K562 (cell line): ENCODE measurements around the gene EEF1A2. TPM values are rescaled to one million over a fixed set of nuclear protein-coding genes. Genes with fewer than 3 reads are reported as not detected.

Experiments used
- ATAC-seq: fragments of 200-7000 bp; cut with Tn5 transposase; 3 replicates; pipeline ENCODE4 v1.9.1; 2020; ENCODE audit warnings: moderate library complexity
- BruUV-seq: library from RNA; stranded (reverse); fragments of 400-500 nt; replicated peaks from 2 replicates; lab custom pipeline; 2021; lab: Mats Ljungman, UMichigan
- CTCF ChIA-PET: fragments of 300-600 bp; formaldehyde crosslinking; extraction: SDS; loops from one replicate; lab custom pipeline; 2021; ENCODE audit warnings: low intra/inter-chr PET ratio; lab: Yijun Ruan, JAX
- POLR2A ChIA-PET: fragments of 300-600, 350-650 bp; sonication (Branson Sonifier 250); formaldehyde crosslinking; extraction: SDS; loops from one replicate; lab custom pipeline; 2021; ENCODE audit warnings: antibody characterized with exemption, inconsistent platforms; lab: Yijun Ruan, JAX
- DNase-seq, 4 experiments: peaks; one replicate each; pipeline versions ENCODE4 v3.0.0 to v3.0.0-alpha.2; 2011 to 2018; ENCODE audit warnings: low spot score in 3 of 4, mixed read lengths in 3 of 4; ENCODE audit errors: extremely low read depth in 1 of 4
- FAIRE-seq: peaks from 2 replicates; lab custom pipeline; 2011; peaks lifted over from hg19 to GRCh38; lab: Jason Lieb, UNC
- H2AFZ ChIP-seq: 2 replicates; pipeline ENCODE4 v1.6.0; 2011; ENCODE audit warnings: low read depth, low read length, control low read depth, inconsistent platforms
- H3K27ac ChIP-seq: fragments of 200-600 bp; 3 replicates; pipeline ENCODE4 v1.8.0; 2011; ENCODE audit warnings: low read depth, mild to moderate bottlenecking, control low read depth, inconsistent platforms, low read length, moderate library complexity, mixed read lengths; ENCODE audit errors: extremely low read depth
- H3K27me3 ChIP-seq, 2 experiments: fragments of 300-600 bp in 1 of 2; 2 replicates in 1 of 2; 3 replicates in 1 of 2; pipeline versions ENCODE4 v1.6.0 to v1.8.0; 2011; ENCODE audit warnings: inconsistent platforms in 2 of 2, low read length in 2 of 2, mild to moderate bottlenecking in 1 of 2, mixed read lengths in 1 of 2, moderate library complexity in 1 of 2; ENCODE audit not compliant: control insufficient read depth in 2 of 2, insufficient read depth in 2 of 2
- H3K36me3 ChIP-seq: fragments of 300-600 bp; 3 replicates; pipeline ENCODE4 v1.8.0; 2011; ENCODE audit warnings: mild to moderate bottlenecking, low read length, inconsistent platforms; ENCODE audit not compliant: control insufficient read depth, insufficient read depth
- H3K4me1 ChIP-seq, 2 experiments: fragments of 200-600 bp in 1 of 2; replicated peaks in 1 of 2; 2 replicates in 1 of 2; 3 replicates in 1 of 2; pipeline versions ENCODE4 v1.5.1 to v1.8.0; 2011; ENCODE audit warnings: inconsistent platforms in 2 of 2, low read length in 2 of 2, mild to moderate bottlenecking in 1 of 2, mixed read lengths in 1 of 2, moderate library complexity in 1 of 2; ENCODE audit not compliant: control insufficient read depth in 2 of 2, insufficient read depth in 2 of 2
- H3K4me2 ChIP-seq: 2 replicates; pipeline ENCODE4 v1.6.1; 2011; ENCODE audit warnings: low read length, control low read depth, inconsistent platforms, mixed read lengths; ENCODE audit not compliant: insufficient read depth
- H3K4me3 ChIP-seq: fragments of 200-600 bp; sonication (generic), shearing (Covaris generic); 2 replicates; pipeline ENCODE4 v1.5.1; 2016; ENCODE audit warnings: control low read depth, inconsistent platforms
- H3K79me2 ChIP-seq: fragments of 200-600 bp; 3 replicates; pipeline ENCODE4 v1.8.0; 2011; ENCODE audit warnings: low read length, inconsistent platforms; ENCODE audit not compliant: control insufficient read depth, insufficient read depth
- H3K9ac ChIP-seq, 2 experiments: 2 replicates each; pipeline versions ENCODE4 v1.6.0 to v1.6.1; 2011; ENCODE audit warnings: low read depth in 2 of 2, low read length in 2 of 2, control low read depth in 1 of 2, inconsistent platforms in 1 of 2, mild to moderate bottlenecking in 1 of 2, mixed read lengths in 1 of 2; ENCODE audit not compliant: insufficient read depth in 1 of 2
- H3K9me1 ChIP-seq: one replicate; pipeline ENCODE4 v1.6.0; 2011; ENCODE audit warnings: inconsistent platforms, mild to moderate bottlenecking, low read length, moderate library complexity; ENCODE audit not compliant: control insufficient read depth, insufficient read depth
- H3K9me3 ChIP-seq: replicated peaks from 2 replicates; pipeline ENCODE4 v1.5.1; 2011; ENCODE audit warnings: low read depth, low read length, inconsistent platforms; ENCODE audit not compliant: control insufficient read depth, insufficient read depth
- H4K20me1 ChIP-seq: replicated peaks from 2 replicates; pipeline ENCODE4 v1.6.1; 2011; ENCODE audit warnings: low read length, inconsistent platforms, mixed read lengths; ENCODE audit not compliant: control insufficient read depth, insufficient read depth
- ATF4 ChIP-seq: fragments of 450-650 bp; formaldehyde crosslinking; IDR thresholded peaks from 2 replicates; pipeline ENCODE4 v1.4.0; 2022; ENCODE audit warnings: mild to moderate bottlenecking, moderate library complexity
- CBFB ChIP-seq: sonication (generic); formaldehyde crosslinking; IDR thresholded peaks from 2 replicates; pipeline ENCODE4 v1.4.0; 2020; ENCODE audit warnings: mild to moderate bottlenecking, missing genetic modification reagents
- CTCFL ChIP-seq: IDR thresholded peaks from 2 replicates; pipeline ENCODE4 v1.6.1; 2011; ENCODE audit warnings: borderline replicate concordance, low read depth, mild to moderate bottlenecking, moderate library complexity, low read length; ENCODE audit not compliant: insufficient read depth, poor library complexity, severe bottlenecking
- DIDO1 ChIP-seq: fragments of 450-650 bp; IDR thresholded peaks from 2 replicates; pipeline ENCODE4 v1.6.1; 2016; ENCODE audit warnings: low read depth, missing biosample characterization, missing genetic modification characterization
- ESRRA ChIP-seq: fragments of 450-650 bp; IDR thresholded peaks from 2 replicates; pipeline ENCODE4 v1.6.1; 2014; ENCODE audit warnings: low read depth, mild to moderate bottlenecking, moderate library complexity, borderline replicate concordance
- GABPA ChIP-seq: fragments of 200-800 bp; sonication (Bioruptor generic); conservative IDR thresholded peaks from 2 replicates; pipeline ENCODE4 v1.6.1; 2016; ENCODE audit warnings: low read depth, missing genetic modification characterization, missing compliant biosample characterization
- POLR3G ChIP-seq: IDR thresholded peaks from 2 replicates; pipeline ENCODE4 v1.6.1; 2011; ENCODE audit not compliant: insufficient read length, insufficient replicate concordance; ENCODE audit errors: extremely low read depth
- PTTG1 ChIP-seq: fragments of 450-650 bp; IDR thresholded peaks from 2 replicates; pipeline ENCODE4 v1.6.1; 2016; ENCODE audit warnings: low read depth, mild to moderate bottlenecking, missing genetic modification characterization, missing compliant biosample characterization
- RAD51 ChIP-seq: fragments of 450-650 bp; IDR thresholded peaks from 2 replicates; pipeline ENCODE4 v1.7.1; 2016; ENCODE audit warnings: low read depth, mild to moderate bottlenecking, borderline replicate concordance
- SMAD4 ChIP-seq: fragments of 250-450 bp; sonication (Bioruptor Pico); conservative IDR thresholded peaks from 2 replicates; pipeline ENCODE4 v1.8.0; 2021; ENCODE audit warnings: inconsistent platforms, mild to moderate bottlenecking, moderate library complexity
- ZFX ChIP-seq: sonication (generic); formaldehyde crosslinking; IDR thresholded peaks from 2 replicates; pipeline ENCODE4 v1.8.0; 2022; ENCODE audit warnings: mild to moderate bottlenecking, missing genetic modification reagents, moderate library complexity
- ZNF263 ChIP-seq: sonication (generic); formaldehyde crosslinking; IDR thresholded peaks from 2 replicates; pipeline ENCODE4 v1.8.0; 2022; ENCODE audit warnings: mild to moderate bottlenecking, missing genetic modification reagents, borderline replicate concordance
- WGBS: fragments of 100-300 bp; shearing (Covaris generic); methylation state at CpG from one replicate; pipeline ENCODE4 v1.1.6; 2016; ENCODE audit warnings: low coverage, mixed read lengths; ENCODE audit not compliant: insufficient coverage; ENCODE audit errors: missing lambda C conversion rate; 5-methylcytosine and 5-hydroxymethylcytosine counted together
- in situ Hi-C: fragments of 300-500 bp; cut with MboI; formaldehyde crosslinking; loops from 4 replicates; pipeline ENCODE4 v1.15.0; 2018; ENCODE audit warnings: inconsistent platforms, mixed read lengths
- intact Hi-C: fragments of 100-400 bp; cut with micrococcal nuclease; formaldehyde crosslinking; loops from 2 replicates; pipeline ENCODE4 v1.14.2; 2022
- polyA plus RNA-seq, 8 experiments: library from polyadenylated mRNA; depleted of rRNA in 4 of 8; stranded (reverse) in 5 of 8; unstranded in 3 of 8; fragments of >200 nt; fragmentation: Nextera tagmentation in 2 of 8; fragmentation: Illumina TruSeq in 1 of 8; extraction: Ambion mirVana in 2 of 8; extraction: Trizol in 1 of 8; gene quantifications; 2 replicates each; pipeline versions ENCODE4 v1.2.1 to v1.2.3, GENCODE V29; 2011 to 2014; ENCODE audit warnings: inconsistent platforms in 1 of 8, missing spikeins in 1 of 8
- total RNA-seq, 7 experiments: library from RNA; depleted of rRNA in 6 of 7; stranded (reverse); fragments of >200 nt in 6 of 7; fragmentation: Illumina TruSeq in 2 of 7; extraction: Trizol in 2 of 7; gene quantifications; 2 replicates each; pipeline versions ENCODE4 v1.2.1 to v1.2.3, GENCODE V29; 2011 to 2021; ENCODE audit warnings: low replicate concordance in 1 of 7

EEF1A2 gene
- total and polyA plus RNA-seq, 9 of the 15 experiments (the other 6 are each of a cell fraction or from before 2014, with no cell fraction given), result 0.04 to 29.6 (median 11.5) TPM

GRCh38 chr20:63487781-63488241 is 11.1 kb downstream of the EEF1A2 start:
- Histone ChIP-seq H3K4me2 (no peak overlapping the region), H3K27ac (no peak overlapping the region), H3K9me3 (no peaks in the 10 kb centered on the region), H3K79me2 (no peaks in the 10 kb centered on the region), H3K27me3 (peaks cover 5 to 12% of the 10 kb centered on the region in 2 experiments; a peak in 4 of 5 replicates), H3K4me3 (no peak overlapping the region), H3K4me1 (peaks cover 0 to 24% of the 10 kb centered on the region in 2 experiments; a peak in 2 of 5 replicates), H3K9me1 (no peaks in the 10 kb centered on the region), H3K9ac (no peak overlapping the region), H3K36me3 (no peaks in the 10 kb centered on the region), H4K20me1 (peaks cover 8% of the 10 kb centered on the region; the same call in 1 of the 2 replicates), H2AFZ (no peak overlapping the region)
- DNase-seq (no peak), FAIRE-seq (no peak), ATAC-seq (no peak)
- 53% methylated on average over 21 of the region's 40 CpGs for WGBS
- BruUV-seq, result no TSS peak
- intact Hi-C loops, result no loop called here
- ChIA-PET POLR2A (interaction anchor here (0.6 kb wide), 1 partner anchor 178 kb away, joined by 3 read pairs; no protein-coding TSS in a partner anchor), CTCF (no interaction called here)
- in situ Hi-C loops, result no loop called here
- TF ChIP-seq ESRRA (no peak), RAD51 (no peak), SMAD4 (CRISPR knock-in tag) (no peak), DIDO1 (tag) (no peak), PTTG1 (tag) (no peak), ZFX (CRISPR knock-in tag) (no peak), POLR3G (no peak), CTCFL (no peak), ATF4 (CRISPR knock-in tag) (no peak), ZNF263 (CRISPR knock-in tag) (no peak), GABPA (tag) (no peak), CBFB (CRISPR knock-in tag) (no peak)
